OCI-LY1 (cell line): ENCODE data around the gene RFC3.

ENCODE experiments used
- H2AFZ ChIP-seq: fragments of 200-600 bp; sonication (generic), shearing (Covaris generic); 2 replicates; pipeline ENCODE4 v1.6.0; 2014; ENCODE audit warnings: antibody characterized with exemption, mild to moderate bottlenecking, low read length
- H3F3A ChIP-seq: fragments of 200-600 bp; sonication (generic), shearing (Covaris generic); 2 replicates; pipeline ENCODE4 v1.6.0; 2014; ENCODE audit warnings: mild to moderate bottlenecking, antibody characterized with exemption, low read length, moderate library complexity; ENCODE audit not compliant: insufficient read depth
- H3K27ac ChIP-seq: fragments of 200-600 bp; sonication (generic); 2 replicates; pipeline ENCODE4 v1.5.1; 2014; ENCODE audit warnings: low read length, mixed run types, mild to moderate bottlenecking, low read depth; ENCODE audit not compliant: poor library complexity, severe bottlenecking
- H3K27me3 ChIP-seq: fragments of 200-600 bp; sonication (generic); 2 replicates; pipeline ENCODE4 v1.6.0; 2014; ENCODE audit warnings: antibody characterized with exemption, mild to moderate bottlenecking, low read length, moderate library complexity; ENCODE audit not compliant: insufficient read depth
- H3K36me3 ChIP-seq: fragments of 200-600 bp; sonication (generic); 2 replicates; pipeline ENCODE4 v1.6.1; 2014; ENCODE audit warnings: mild to moderate bottlenecking, antibody characterized with exemption, low read length, moderate library complexity, mixed read lengths; ENCODE audit not compliant: insufficient read depth
- H3K4me1 ChIP-seq: fragments of 200-600 bp; sonication (generic); 2 replicates; pipeline ENCODE4 v1.5.1; 2014; ENCODE audit warnings: mild to moderate bottlenecking, low read length, moderate library complexity; ENCODE audit not compliant: insufficient read depth, severe bottlenecking
- H3K4me2 ChIP-seq: fragments of 200-600 bp; sonication (generic), shearing (Covaris generic); 2 replicates; pipeline ENCODE4 v1.6.1; 2014; ENCODE audit warnings: low read length
- H3K4me3 ChIP-seq: fragments of 200-600 bp; sonication (generic); 2 replicates; pipeline ENCODE4 v1.5.1; 2014; ENCODE audit warnings: low read length, low read depth, mild to moderate bottlenecking, mixed read lengths; ENCODE audit not compliant: poor library complexity, severe bottlenecking
- H3K79me2 ChIP-seq: fragments of 200-600 bp; shearing (Covaris generic); 2 replicates; pipeline ENCODE4 v1.6.1; 2016; ENCODE audit warnings: mixed run types, low read length, mixed read lengths; ENCODE audit not compliant: insufficient read depth
- H3K9ac ChIP-seq: fragments of 200-600 bp; sonication (generic), shearing (Covaris generic); 2 replicates; pipeline ENCODE4 v1.6.1; 2014; ENCODE audit warnings: mild to moderate bottlenecking, low read length, mixed read lengths
- H3K9me2 ChIP-seq: fragments of 200-600 bp; sonication (generic), shearing (Covaris generic); 2 replicates; pipeline ENCODE4 v1.6.1; 2014; ENCODE audit warnings: low read depth, mild to moderate bottlenecking, low read length, mixed read lengths
- H3K9me3 ChIP-seq: fragments of 200-600 bp; shearing (Covaris generic); 2 replicates; pipeline ENCODE4 v1.6.1; 2014; ENCODE audit warnings: low read length, mixed read lengths
- H4K20me1 ChIP-seq: fragments of 200-600 bp; sonication (generic), shearing (Covaris generic); 2 replicates; pipeline ENCODE4 v1.6.0; 2016; ENCODE audit warnings: mild to moderate bottlenecking, low read length; ENCODE audit not compliant: insufficient read depth
- CTCF ChIP-seq: fragments of 200-600 bp; sonication (generic), shearing (Covaris generic); IDR thresholded peaks from 2 replicates; pipeline ENCODE4 v1.5.1; 2017; ENCODE audit warnings: mild to moderate bottlenecking, antibody characterized with exemption, low read length, moderate library complexity, mixed read lengths
- EZH2 ChIP-seq: fragments of 200-600 bp; sonication (generic), shearing (Covaris generic); IDR thresholded peaks from 2 replicates; pipeline ENCODE4 v1.8.0; 2017; ENCODE audit warnings: borderline replicate concordance, mixed run types, mild to moderate bottlenecking, antibody characterized with exemption, low read length, moderate library complexity, mixed read lengths

Gene RFC3

GRCh38 chr13:33867472-33867871, 49.5 kb downstream of the RFC3 start:
- no peaks in the 10 kb centered on the region for H3K9me2 ChIP-seq
- H2AFZ ChIP-seq: no peak overlapping the region
- no peak overlapping the region for H3K4me2 ChIP-seq
- H3F3A ChIP-seq: no peaks in the 10 kb centered on the region
- no peak overlapping the region for H3K27ac ChIP-seq
- peak; percentile 23; the same call in 1 of the 2 replicates for TF ChIP-seq CTCF
- TF ChIP-seq EZH2: no peak
- H3K4me3 ChIP-seq: no peak overlapping the region
- H3K27me3 ChIP-seq: no peaks in the 10 kb centered on the region
- H3K79me2 ChIP-seq: no peaks in the 10 kb centered on the region
- H3K9ac ChIP-seq: no peak overlapping the region
- no peaks in the 10 kb centered on the region for H4K20me1 ChIP-seq
- peaks cover 25% of the 10 kb centered on the region for H3K4me1 ChIP-seq
- no peaks in the 10 kb centered on the region for H3K9me3 ChIP-seq
- H3K36me3 ChIP-seq: peaks cover 15% of the 10 kb centered on the region

GRCh38 chr13:33868343-33868994, 50.5 kb downstream of the RFC3 start:
- H3K79me2 ChIP-seq: no peaks in the 10 kb centered on the region
- H3K27ac ChIP-seq: no peak overlapping the region
- no peaks in the 10 kb centered on the region for H3K27me3 ChIP-seq

DNA sequence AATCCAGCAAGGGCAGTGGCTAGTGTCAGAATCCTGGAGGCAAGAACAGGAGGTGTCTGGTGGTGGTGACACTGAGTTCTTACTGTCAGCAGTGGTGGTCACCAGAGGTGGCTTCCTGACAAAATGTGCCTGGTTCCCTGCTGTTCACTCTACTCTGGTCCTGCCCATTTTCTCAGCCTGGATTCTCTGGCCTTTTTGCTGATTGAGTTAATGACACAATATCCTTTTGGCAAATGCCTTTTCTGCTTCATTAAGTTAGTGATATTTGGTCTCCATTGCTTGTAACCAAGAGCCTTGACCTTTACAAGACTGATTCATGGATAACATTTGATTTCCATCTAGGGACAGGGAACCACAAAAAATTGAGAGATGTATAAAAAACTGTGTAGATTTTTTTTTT, 51.1 kb downstream of the RFC3 start:
- no peaks in the 10 kb centered on the region for H3K9me3 ChIP-seq
- TF ChIP-seq CTCF (no peak), EZH2 (no peak)
- peaks cover 15% of the 10 kb centered on the region for H3K36me3 ChIP-seq
- H3K4me3 ChIP-seq: no peak overlapping the region
- no peak overlapping the region for H3K27ac ChIP-seq
- H3K9me2 ChIP-seq: no peaks in the 10 kb centered on the region
- no peaks in the 10 kb centered on the region for H3K79me2 ChIP-seq
- peaks cover 25% of the 10 kb centered on the region for H3K4me1 ChIP-seq
- no peaks in the 10 kb centered on the region for H3F3A ChIP-seq
- H4K20me1 ChIP-seq: no peaks in the 10 kb centered on the region
- H3K4me2 ChIP-seq: no peak overlapping the region
- H3K9ac ChIP-seq: no peak overlapping the region
- H3K27me3 ChIP-seq: no peaks in the 10 kb centered on the region
- H2AFZ ChIP-seq: no peak overlapping the region

More at GRCh38 chr13:33868343-33868994, 50.5 kb downstream of the RFC3 start:
- H3K4me2 ChIP-seq: no peak overlapping the region
- H3K9me3 ChIP-seq: no peaks in the 10 kb centered on the region
- H3K4me3 ChIP-seq: no peak overlapping the region
- no peaks in the 10 kb centered on the region for H3F3A ChIP-seq
- no peaks in the 10 kb centered on the region for H4K20me1 ChIP-seq
- H2AFZ ChIP-seq: no peak overlapping the region
- no peaks in the 10 kb centered on the region for H3K9me2 ChIP-seq
- peaks cover 25% of the 10 kb centered on the region for H3K4me1 ChIP-seq
- H3K9ac ChIP-seq: no peak overlapping the region
- TF ChIP-seq EZH2 (no peak), CTCF (no peak)
- H3K36me3 ChIP-seq: peaks cover 15% of the 10 kb centered on the region
